ENCODE measurements around the gene THADA. TPM values are rescaled to one million over a fixed set of nuclear protein-coding genes. Genes with fewer than 3 reads are reported as not detected.

The THADA gene
- total and polyA plus RNA-seq, 2 donors (not counting 3 experiments of a cell fraction or from before 2014, with no cell fraction given): 22.6 to 25.3 TPM

DNA sequence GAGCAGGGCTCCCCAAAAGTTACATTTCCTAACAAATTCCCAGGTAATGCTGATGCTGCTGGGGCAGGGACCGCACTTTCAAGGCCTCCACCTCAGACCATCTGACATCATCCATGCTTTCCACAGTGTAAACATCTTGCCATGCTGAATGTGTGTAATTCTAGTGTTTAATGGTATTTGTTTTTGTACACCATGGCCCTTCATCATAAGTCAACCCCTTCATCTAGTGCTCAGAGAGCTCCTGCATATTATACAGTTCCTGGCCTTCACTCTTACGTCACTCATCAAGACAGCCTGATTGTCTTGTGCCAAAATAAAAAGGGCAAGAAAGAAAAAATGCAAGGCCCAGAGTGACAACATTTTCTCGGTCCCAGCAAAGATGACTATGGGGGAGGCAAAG lies 291.9 kb downstream of the THADA start:
- dilution Hi-C loops (cut with MboI; ENCODE audit: extremely low pct_ligation_motif_present, low sequenced_read_pairs): no loop called here
- TF ChIP-seq, protein P1, sequence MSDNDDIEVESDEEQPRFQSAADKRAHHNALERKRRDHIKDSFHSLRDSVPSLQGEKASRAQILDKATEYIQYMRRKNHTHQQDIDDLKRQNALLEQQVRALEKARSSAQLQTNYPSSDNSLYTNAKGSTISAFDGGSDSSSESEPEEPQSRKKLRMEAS (IDR thresholded peaks at IDR 0.05; ENCODE audit: insufficient read depth, insufficient read length): no peak
- TF ChIP-seq GATA2 (IDR thresholded peaks at IDR 0.05; ENCODE audit: insufficient read depth, insufficient read length, low read depth, low read length): no peak
- TF ChIP-seq FOS (IDR thresholded peaks at IDR 0.05; ENCODE audit: borderline replicate concordance, insufficient read depth, low read length): no peak
- TF ChIP-seq CTCF (IDR thresholded peaks at IDR 0.05; ENCODE audit: extremely low read depth in 1 of 2, insufficient read depth in 1 of 2, low read depth in 1 of 2, low read length in 2 of 2): no peak
- TF ChIP-seq MYC (IDR thresholded peaks at IDR 0.05; ENCODE audit: low read depth, low read length): no peak
- no peak for TF ChIP-seq POLR2A (IDR thresholded peaks at IDR 0.05; ENCODE audit: low read depth, low read length)
- TF ChIP-seq POLR2AphosphoS5 (IDR thresholded peaks at IDR 0.05; ENCODE audit: insufficient read depth, low read depth, low read length): no peak
- TF ChIP-seq JUN (IDR thresholded peaks at IDR 0.05; ENCODE audit: borderline replicate concordance, insufficient read depth, insufficient read length, low read depth): no peak
- TF ChIP-seq EZH2 (IDR thresholded peaks at IDR 0.05; ENCODE audit: borderline replicate concordance, low read depth, low read length, severe bottlenecking): no peak
- Histone ChIP-seq H2AFZ (ENCODE audit: low read depth, low read length) (no peak overlapping the region), H3K9me3 (replicated peaks; ENCODE audit: control insufficient read depth, insufficient read depth, low read length) (no peaks in the 10 kb centered on the region), H3K27me3 (ENCODE audit: control insufficient read depth in 2 of 2, insufficient read depth in 2 of 2, low read length in 2 of 2) (no peaks in the 10 kb centered on the region), H3K4me2 (ENCODE audit: insufficient read depth, low read length) (no peak overlapping the region), H3K9ac (replicated peaks; ENCODE audit: extremely low read depth, insufficient read depth, low read length) (no peak overlapping the region), H3K4me1 (ENCODE audit: control insufficient read depth, extremely low read depth, insufficient read depth, low read length) (no peaks in the 10 kb centered on the region), H3K36me3 (ENCODE audit: control insufficient read depth in 2 of 2, extremely low read depth in 1 of 2, insufficient read depth in 2 of 2, low read length in 2 of 2) (no peaks in the 10 kb centered on the region), H3K4me3 (replicated peaks in 1 of 3; ENCODE audit: insufficient read depth in 1 of 3, low read depth in 1 of 3, low read length in 3 of 3) (no peak overlapping the region), H3K27ac (ENCODE audit: insufficient read depth, low read depth, low read length) (no peak overlapping the region), H3K79me2 (ENCODE audit: control insufficient read depth, insufficient read depth, low read length) (no peaks in the 10 kb centered on the region), H4K20me1 (replicated peaks; ENCODE audit: control insufficient read depth, extremely low read depth, insufficient read depth, low read length) (no peaks in the 10 kb centered on the region), H3K9me1 (replicated peaks; ENCODE audit: control insufficient read depth, extremely low read depth, insufficient read depth, low read length) (no peaks in the 10 kb centered on the region)
- no TSS peak for BruUV-seq (replicated peaks)
- CTCF ChIA-PET: interaction anchor here (1.3 kb wide), 1 partner anchor 9 kb away, joined by 3 read pairs; no protein-coding TSS in a partner anchor
- FAIRE-seq: no peak
- intact Hi-C loops (cut with micrococcal nuclease): no loop called here
- POLR2A ChIA-PET: no interaction called here
- no peak for DNase-seq (ENCODE audit: low read depth, low spot score)

Measured in endothelial cell of umbilical vein (primary cell).